ENCODE measurements around the gene EFNB1.
"Not testable (repeated sequence)": the region's sequence is repeated elsewhere in the genome, so short reads cannot be mapped to it uniquely, and the experiment has no call there.

Gene EFNB1

GRCh38 chrX:68828740-68829581 is at the start of gene EFNB1:
Gene EFNB1 (plus strand): TSS chrX:68829021. CDS start chrX:68829777, 756 bp downstream.
- no peak for TF ChIP-seq CTCF (IDR thresholded peaks at IDR 0.05; ENCODE audit: insufficient read depth, low read depth, low read length, missing control alignments)
- H3K4me3 ChIP-seq (ENCODE audit: low read length), result peak within 1 kb of the TSS; percentile 78
- peak; percentile 95 for DNase-seq (ENCODE audit: low read depth)

- not testable (repeated sequence) for DNase-seq (ENCODE audit: low read depth); H3K4me3 ChIP-seq (ENCODE audit: low read length)
These were observed 47.5 kb upstream of the EFNB1 start for GRCh38 chrX:68781295-68781694.

GRCh38 chrX:68784816-68785215 is 44.0 kb upstream of the EFNB1 start:
- no peak for TF ChIP-seq CTCF (IDR thresholded peaks at IDR 0.05; ENCODE audit: insufficient read depth, low read depth, low read length, missing control alignments)

DNA sequence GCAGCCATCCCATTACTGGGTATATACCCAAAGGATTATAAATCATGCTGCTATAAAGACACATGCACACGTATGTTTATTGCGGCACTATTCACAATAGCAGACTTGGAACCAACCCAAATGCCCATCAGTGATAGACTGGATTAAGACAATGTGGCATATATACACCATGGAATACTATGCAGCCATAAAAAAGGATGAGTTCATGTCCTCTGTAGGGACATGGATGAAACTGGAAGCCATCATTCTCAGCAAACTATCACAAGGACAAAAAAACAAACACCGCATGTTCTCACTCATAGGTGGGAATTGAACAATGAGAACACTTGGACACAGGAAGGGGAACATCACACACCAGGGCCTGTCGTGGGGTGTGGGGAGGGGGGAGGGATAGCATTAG is 42.2 kb upstream of the EFNB1 start:
- not testable (repeated sequence) for DNase-seq (ENCODE audit: low read depth); H3K4me3 ChIP-seq (ENCODE audit: low read length)

More at GRCh38 chrX:68784816-68785215, 44.0 kb upstream of the EFNB1 start:
- H3K4me3 ChIP-seq (ENCODE audit: low read length), result no peak overlapping the region
- no peak for DNase-seq (ENCODE audit: low read depth)

GRCh38 chrX:68789966-68790365 is 38.9 kb upstream of the EFNB1 start:
- no peak for TF ChIP-seq CTCF (IDR thresholded peaks at IDR 0.05; ENCODE audit: insufficient read depth, low read depth, low read length, missing control alignments)
- no peak overlapping the region for H3K4me3 ChIP-seq (ENCODE audit: low read length)
- DNase-seq (ENCODE audit: low read depth), result no peak

GRCh38 chrX:68792083-68792482 is 36.7 kb upstream of the EFNB1 start:
- no peak overlapping the region for H3K4me3 ChIP-seq (ENCODE audit: low read length)
- peak; percentile 8 for DNase-seq (ENCODE audit: low read depth)
- TF ChIP-seq CTCF (IDR thresholded peaks at IDR 0.05; ENCODE audit: insufficient read depth, low read depth, low read length, missing control alignments), result no peak

DNA sequence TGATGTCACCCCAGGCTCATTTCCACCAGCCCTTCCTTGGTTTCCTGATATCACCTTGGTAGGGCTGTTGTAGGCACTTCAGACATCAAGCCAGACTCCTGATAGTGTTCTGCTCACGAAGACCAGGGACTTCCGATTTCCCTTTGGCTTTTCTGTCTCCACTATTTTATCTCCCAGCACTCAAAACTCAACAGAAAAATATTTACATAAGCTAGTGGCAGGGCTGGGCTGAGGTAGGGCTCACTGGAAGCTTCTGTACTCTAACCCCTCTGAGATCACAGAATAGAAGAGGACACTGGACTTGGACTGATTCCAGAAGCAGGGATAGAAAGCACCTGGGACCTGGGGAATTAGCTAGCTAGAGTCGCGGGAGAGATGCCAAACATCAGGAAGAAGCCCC is 34.4 kb upstream of the EFNB1 start:
- DNase-seq (ENCODE audit: low read depth), result no peak
- no peak overlapping the region for H3K4me3 ChIP-seq (ENCODE audit: low read length)
- no peak for TF ChIP-seq CTCF (IDR thresholded peaks at IDR 0.05; ENCODE audit: insufficient read depth, low read depth, low read length, missing control alignments)

GRCh38 chrX:68795741-68796140 is 33.1 kb upstream of the EFNB1 start:
- H3K4me3 ChIP-seq (ENCODE audit: low read length), result no peak overlapping the region
- TF ChIP-seq CTCF (IDR thresholded peaks at IDR 0.05; ENCODE audit: insufficient read depth, low read depth, low read length, missing control alignments), result no peak
- no peak for DNase-seq (ENCODE audit: low read depth)

GRCh38 chrX:68798400-68798799 is 30.4 kb upstream of the EFNB1 start:
- H3K4me3 ChIP-seq (ENCODE audit: low read length), result not testable (repeated sequence)

More at GRCh38 chrX:68798400-68798799, 30.4 kb upstream of the EFNB1 start:
- not testable (repeated sequence) for DNase-seq (ENCODE audit: low read depth)
